Urinary bladder (tissue), 4 donors: ENCODE results near the gene UBE2V1. TPM values are rescaled to one million over a fixed set of nuclear protein-coding genes. Genes with fewer than 3 reads are reported as not detected.
A peak's percentile ranks its signal among the peaks of the same experiment; 100 is the strongest.
"Not testable (repeated sequence)": the region's sequence is repeated elsewhere in the genome, so short reads cannot be mapped to it uniquely, and the experiment has no call there.

ENCODE experiments used
- DNase-seq: peaks from one replicate; pipeline ENCODE4 v3.0.0-alpha.2; 2015; ENCODE audit errors: extremely low spot score
- H3K27ac ChIP-seq: one replicate; pipeline ENCODE4 v1.5.1; 2013; ENCODE audit warnings: low read depth, mild to moderate bottlenecking, moderate library complexity
- H3K36me3 ChIP-seq: one replicate; pipeline ENCODE4 v1.6.1; 2013; ENCODE audit warnings: mild to moderate bottlenecking, moderate library complexity; ENCODE audit not compliant: insufficient read depth
- H3K4me1 ChIP-seq: one replicate; pipeline ENCODE4 v1.6.1; 2013; ENCODE audit warnings: mild to moderate bottlenecking, moderate library complexity; ENCODE audit not compliant: insufficient read depth
- H3K4me3 ChIP-seq: one replicate; pipeline ENCODE4 v1.5.1; 2013; ENCODE audit warnings: low read depth, low read length
- WGBS: extraction: QIAGEN DNeasy Blood & Tissue Kit; methylation state at CpG from one replicate; pipeline ENCODE4 v1.1.7; 2013; 5-methylcytosine and 5-hydroxymethylcytosine counted together
- polyA plus RNA-seq: library from polyadenylated mRNA; stranded (reverse); fragments of 200-250 nt; gene quantifications from one replicate; pipeline ENCODE4 v1.2.3, GENCODE V29; 2013
- total RNA-seq: library from RNA; depleted of rRNA; stranded (reverse); fragments of >200 nt; gene quantifications from one replicate; pipeline ENCODE4 v1.2.3, GENCODE V29; 2014
- donor health status: healthy with polysubstance abuse.
- donor health status: healthy.

The UBE2V1 gene
- total and polyA plus RNA-seq, 2 donors = 74.0 to 85.7 TPM

DNA sequence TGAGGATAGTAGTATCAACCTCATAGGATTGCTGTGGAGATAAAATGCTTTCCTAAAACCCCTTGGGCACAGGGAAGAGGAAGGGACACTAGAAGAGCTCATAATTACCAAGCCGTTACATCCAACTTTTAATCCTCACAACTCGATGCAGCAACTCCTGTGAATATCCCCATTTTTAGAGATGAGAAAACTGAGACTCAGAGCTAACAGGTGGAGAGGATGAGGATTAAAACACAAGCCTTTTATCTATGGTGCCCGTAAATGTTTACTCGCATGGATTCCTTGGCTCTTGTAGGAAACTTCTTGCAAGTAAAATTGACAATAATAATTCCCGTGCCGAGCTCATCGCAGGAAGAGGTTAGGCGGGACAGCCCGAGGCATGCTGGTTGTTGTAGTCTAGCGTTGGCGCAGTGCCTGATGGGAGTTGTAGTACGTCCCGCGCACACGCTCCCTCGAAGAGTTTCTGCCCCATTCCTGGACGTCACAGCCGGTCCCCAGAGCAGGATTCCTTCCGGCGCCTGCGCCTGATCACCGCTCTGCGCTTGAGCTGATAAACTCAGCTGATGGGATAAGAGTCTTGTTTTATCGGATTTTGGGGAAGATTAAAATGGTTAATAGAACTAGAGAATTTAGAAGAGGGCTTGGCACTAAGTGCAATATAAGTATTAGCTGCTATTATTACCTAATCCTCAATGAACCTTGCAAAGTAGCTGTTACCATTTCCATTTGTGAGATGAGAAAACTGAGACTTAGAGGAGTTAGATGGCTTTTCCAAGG is 2.8 kb upstream of the UBE2V1 start:
- peak; percentile 96 for DNase-seq
- under 1% methylated on average over 24 of the region's 24 CpGs for WGBS

DNA sequence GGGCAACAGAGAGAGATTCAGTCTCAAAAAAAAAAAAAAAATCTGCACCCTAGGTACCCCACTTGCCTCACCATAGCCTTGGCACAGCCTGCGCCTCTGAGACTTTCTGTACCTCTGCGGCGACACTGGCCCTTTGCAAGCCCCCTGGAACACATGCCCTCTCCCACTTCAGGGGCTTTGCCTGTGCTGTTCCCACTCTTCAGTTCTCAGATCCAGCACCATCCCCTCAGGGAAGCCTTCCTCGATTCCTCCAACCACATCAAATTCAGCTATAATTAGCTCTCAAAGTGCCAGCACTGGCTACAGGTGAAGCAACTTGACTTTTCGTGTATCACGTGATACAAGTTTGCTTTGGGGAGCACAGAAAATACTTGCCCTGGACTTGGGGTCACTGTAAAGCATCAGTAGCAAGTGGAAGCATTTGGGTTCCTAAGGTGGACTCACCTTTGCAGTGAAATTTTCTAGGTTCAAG is 2.1 kb upstream of the UBE2V1 start:
- DNase-seq = no peak
- H3K27ac ChIP-seq = no peak overlapping the region
- WGBS = 67% methylated on average over 6 of the region's 6 CpGs
- H3K4me3 ChIP-seq = no peak overlapping the region
- no peaks in the 10 kb centered on the region for H3K36me3 ChIP-seq
- H3K4me1 ChIP-seq = peaks cover 6% of the 10 kb centered on the region

More for the DNA sequence above, 2.8 kb upstream of the UBE2V1 start:
- Histone ChIP-seq H3K27ac (no peak overlapping the region), H3K4me1 (peaks cover 6% of the 10 kb centered on the region), H3K36me3 (no peaks in the 10 kb centered on the region), H3K4me3 (peak overlapping the region; percentile 33)

DNA sequence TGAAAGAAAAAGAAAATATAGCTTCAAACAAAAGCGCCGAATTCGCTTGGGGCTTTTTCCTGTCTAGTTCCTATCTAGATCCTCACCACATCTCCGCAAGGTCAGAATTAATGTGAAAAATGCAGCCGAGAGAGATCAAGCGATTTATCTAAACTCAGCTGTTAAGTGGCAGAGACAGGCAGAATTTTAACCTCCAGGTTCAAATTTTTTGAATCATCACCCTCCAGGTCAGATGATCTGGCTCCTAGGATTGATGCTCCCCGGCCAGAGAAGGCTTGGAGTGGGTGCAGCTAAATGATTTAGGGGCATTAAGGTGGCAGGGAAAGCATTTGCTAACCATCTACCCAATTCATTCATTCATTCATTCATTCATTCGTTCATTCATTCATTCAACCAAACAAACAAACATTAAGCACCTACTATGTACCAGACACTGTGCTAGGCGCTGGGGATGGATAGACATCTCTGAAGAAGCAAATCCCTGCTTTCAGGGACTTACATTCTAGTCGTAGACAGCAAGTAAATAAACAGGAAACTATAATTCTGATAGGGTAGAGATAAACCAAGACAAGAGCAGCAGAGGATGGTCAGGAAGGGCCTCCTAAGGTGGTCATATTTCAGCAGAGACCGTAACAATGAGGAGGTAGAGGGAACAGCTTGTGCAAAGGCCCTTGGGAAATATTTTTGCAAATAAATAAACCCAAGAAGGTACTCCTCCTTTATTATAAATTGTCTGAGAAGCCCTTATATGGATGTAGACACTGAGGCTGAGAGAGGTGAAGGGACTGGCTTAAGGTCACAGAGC is 672 bp upstream of the UBE2V1 start:
- Histone ChIP-seq H3K27ac (peak overlapping the region; percentile 89), H3K4me3 (peak overlapping the region; percentile 96), H3K4me1 (peaks cover 6% of the 10 kb centered on the region), H3K36me3 (no peaks in the 10 kb centered on the region)
- no peak for DNase-seq
- WGBS = 12% methylated on average over 11 of the region's 11 CpGs

GRCh38 chr20:50111829-50112495 is 988 bp downstream of the UBE2V1 start:
- H3K36me3 ChIP-seq = no peaks in the 10 kb centered on the region
- no peak overlapping the region for H3K27ac ChIP-seq
- no peak for DNase-seq
- peak overlapping the region; percentile 96 for H3K4me3 ChIP-seq
- 8% methylated on average over 9 of the region's 9 CpGs for WGBS
- peaks cover 6% of the 10 kb centered on the region for H3K4me1 ChIP-seq

GRCh38 chr20:50111120-50111828 is 1.7 kb downstream of the UBE2V1 start:
- peak overlapping the region; percentile 96 for H3K4me3 ChIP-seq
- H3K27ac ChIP-seq = no peak overlapping the region
- peaks cover 6% of the 10 kb centered on the region for H3K4me1 ChIP-seq
- H3K36me3 ChIP-seq = no peaks in the 10 kb centered on the region
- no peak for DNase-seq
- WGBS = 34% methylated on average over 10 of the region's 10 CpGs

GRCh38 chr20:50110141-50111047 is 2.6 kb downstream of the UBE2V1 start:
- no peak for DNase-seq
- Histone ChIP-seq H3K27ac (no peak overlapping the region), H3K4me1 (peaks cover 6% of the 10 kb centered on the region), H3K36me3 (no peaks in the 10 kb centered on the region), H3K4me3 (no peak overlapping the region)
- WGBS = 28% methylated on average over 4 of the region's 4 CpGs

GRCh38 chr20:50108556-50109235 is 4.3 kb downstream of the UBE2V1 start:
- DNase-seq = no peak
- no peak overlapping the region for H3K4me3 ChIP-seq
- H3K4me1 ChIP-seq = peaks cover 6% of the 10 kb centered on the region
- 58% methylated on average over 4 of the region's 4 CpGs for WGBS
- no peak overlapping the region for H3K27ac ChIP-seq
- H3K36me3 ChIP-seq = no peaks in the 10 kb centered on the region

DNA sequence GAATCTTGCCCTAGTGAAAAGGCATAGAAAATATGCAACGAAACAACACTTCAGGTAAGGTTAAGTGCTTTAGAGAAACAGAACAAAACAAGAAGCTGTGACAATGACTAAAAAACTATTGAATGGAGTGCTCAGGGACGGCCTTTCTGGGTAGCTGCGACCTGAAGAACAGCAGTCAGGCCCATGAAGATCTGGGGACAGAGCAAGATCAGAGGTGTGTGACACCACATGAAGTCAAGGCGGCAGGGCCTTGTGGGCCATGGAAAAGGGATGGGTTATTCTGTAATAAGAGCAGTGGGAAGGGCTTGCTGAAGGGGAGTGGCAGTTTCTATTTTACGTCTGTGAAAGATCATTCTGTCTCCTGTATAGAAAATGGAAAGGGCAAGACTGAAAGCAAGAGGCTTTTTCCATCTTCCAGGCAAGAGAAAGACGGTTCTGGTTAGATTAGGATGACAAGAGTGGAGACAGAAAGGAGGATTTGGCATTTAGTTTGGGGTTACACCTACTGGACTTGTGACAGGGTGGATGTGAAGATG is 5.1 kb downstream of the UBE2V1 start:
- WGBS = 59% methylated on average over 6 of the region's 6 CpGs
- DNase-seq = no peak
- Histone ChIP-seq H3K36me3 (no peaks in the 10 kb centered on the region), H3K4me3 (no peak overlapping the region), H3K27ac (no peak overlapping the region), H3K4me1 (peaks cover 6% of the 10 kb centered on the region)

DNA sequence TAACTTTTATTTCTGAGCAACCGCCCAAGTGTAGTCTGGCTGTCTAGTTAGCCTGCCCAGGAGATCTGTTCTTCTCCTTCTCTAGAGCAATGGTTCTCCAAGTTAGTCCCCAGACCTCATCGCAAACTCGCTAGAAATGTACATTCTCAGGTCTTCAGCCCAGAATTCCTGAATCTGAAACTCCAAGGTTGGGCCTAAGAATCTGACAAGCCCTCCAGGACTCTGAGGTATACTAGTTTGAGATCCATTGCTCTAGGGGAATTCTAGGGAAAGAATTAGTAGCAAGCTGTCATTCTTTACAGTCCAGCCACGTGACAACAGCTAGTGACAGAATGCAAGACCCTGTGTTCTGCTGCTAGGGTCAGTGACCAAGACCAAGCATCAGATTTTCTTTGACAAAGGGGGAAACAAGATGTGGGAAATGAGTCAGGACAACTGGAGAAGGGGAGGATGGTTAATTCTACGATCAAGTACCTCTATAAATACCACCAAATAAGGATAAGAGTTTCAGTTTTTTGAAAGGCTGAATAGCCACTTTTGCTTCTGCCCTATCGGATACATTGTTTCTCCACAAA is 5.8 kb downstream of the UBE2V1 start:
- DNase-seq = no peak
- Histone ChIP-seq H3K36me3 (no peaks in the 10 kb centered on the region), H3K4me1 (peaks cover 6% of the 10 kb centered on the region), H3K4me3 (no peak overlapping the region), H3K27ac (no peak overlapping the region)
- WGBS = 76% methylated on average over 6 of the region's 6 CpGs

DNA sequence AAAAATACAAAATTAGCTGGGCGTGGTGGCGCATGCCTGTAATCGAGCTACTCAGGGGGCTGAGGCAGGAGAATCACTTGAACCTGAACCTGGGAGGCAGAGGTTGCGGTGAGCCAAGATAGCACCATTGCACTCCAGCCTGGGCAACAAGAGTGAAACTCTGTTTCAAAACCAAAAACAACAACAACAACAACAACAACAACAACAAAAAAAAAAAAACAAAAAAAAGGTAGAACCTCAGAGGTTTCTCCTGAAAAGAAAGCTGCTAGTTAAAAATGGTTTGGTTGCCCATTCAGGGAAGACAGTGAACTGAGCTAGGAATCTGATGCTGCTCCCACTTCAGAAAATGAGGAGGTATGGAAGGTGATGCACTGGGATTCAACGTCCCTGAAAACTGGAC is 6.3 kb downstream of the UBE2V1 start:
- WGBS = 72% methylated on average over 5 of the region's 5 CpGs
- not testable (repeated sequence) for H3K4me3 ChIP-seq, H3K36me3 ChIP-seq, H3K4me1 ChIP-seq, H3K27ac ChIP-seq, DNase-seq

DNA sequence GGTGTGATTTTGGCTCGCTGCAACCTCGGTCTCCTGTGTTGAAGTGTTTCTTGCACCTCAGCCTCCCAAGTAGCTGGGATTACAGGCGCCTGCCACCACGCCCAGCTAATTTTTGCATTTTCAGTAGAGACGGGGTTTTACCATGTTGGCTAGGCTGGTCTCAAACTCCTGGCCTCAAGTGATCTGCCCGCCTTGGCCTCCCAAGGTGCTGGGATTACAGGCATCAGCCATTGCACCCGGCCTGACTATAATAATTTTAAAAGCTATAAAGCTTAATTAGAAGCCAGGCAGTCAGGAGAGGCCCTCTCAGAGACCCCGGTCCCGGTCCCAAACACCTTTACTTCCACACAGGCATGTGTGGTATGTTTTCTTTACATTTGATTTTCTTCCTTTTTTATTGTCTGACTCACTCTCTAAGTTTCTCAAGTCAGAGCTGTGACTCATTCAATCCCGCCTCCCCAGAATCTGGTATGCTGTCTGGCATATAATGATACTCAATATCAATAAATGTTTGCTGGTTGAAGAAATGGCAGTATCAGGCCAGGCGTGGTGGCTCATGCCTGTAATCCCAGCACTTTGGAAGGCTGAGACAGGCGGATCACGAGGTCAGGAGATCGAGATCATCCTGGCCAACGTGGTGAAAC is 9.4 kb downstream of the UBE2V1 start:
- DNase-seq, H3K4me3 ChIP-seq, H3K36me3 ChIP-seq, H3K27ac ChIP-seq, H3K4me1 ChIP-seq: not testable (repeated sequence)
- WGBS = 77% methylated on average over 15 of the region's 15 CpGs
